GM18867 (cell line): Measurements from ENCODE around the gene C10orf105.

Source experiments
- ATAC-seq: cut with Tn5 transposase; IDR thresholded peaks from one replicate; pipeline ENCODE4 v1.9.1; 2021; ENCODE audit warnings: mild to moderate bottlenecking, moderate library complexity; ENCODE audit not compliant: unreplicated experiment

Gene C10orf105

GRCh38 chr10:71717551-71717951, 2.0 kb downstream of the C10orf105 start:
- no peak for ATAC-seq

GRCh38 chr10:71717056-71717455, 2.5 kb downstream of the C10orf105 start:
- no peak for ATAC-seq

- no peak for ATAC-seq
Observed at GRCh38 chr10:71716426-71716825, 3.2 kb downstream of the C10orf105 start.

- ATAC-seq: no peak
Observed at GRCh38 chr10:71715860-71716259, 3.7 kb downstream of the C10orf105 start.

GRCh38 chr10:71715026-71715425, 4.6 kb downstream of the C10orf105 start:
- no peak for ATAC-seq

GRCh38 chr10:71714592-71714991, 5.0 kb downstream of the C10orf105 start:
- ATAC-seq: no peak

GRCh38 chr10:71714031-71714410, 5.6 kb downstream of the C10orf105 start:
- no peak for ATAC-seq

- ATAC-seq: no peak
Observed at GRCh38 chr10:71713135-71714030, 6.2 kb downstream of the C10orf105 start.

GRCh38 chr10:71712572-71713134, 6.9 kb downstream of the C10orf105 start:
- no peak for ATAC-seq

- ATAC-seq: no peak
Observed at GRCh38 chr10:71712170-71712569, 7.4 kb downstream of the C10orf105 start.

- no peak for ATAC-seq
Observed at GRCh38 chr10:71711052-71711623, 8.4 kb downstream of the C10orf105 start.

- ATAC-seq: no peak
Observed at GRCh38 chr10:71710519-71710918, 9.1 kb downstream of the C10orf105 start.

- no peak for ATAC-seq
Observed at GRCh38 chr10:71708897-71709882, 10.4 kb downstream of the C10orf105 start.

GRCh38 chr10:71708301-71708703, 11.3 kb downstream of the C10orf105 start:
- ATAC-seq: no peak

- ATAC-seq: no peak
Observed at GRCh38 chr10:71707240-71707789, 12.3 kb downstream of the C10orf105 start.

- no peak for ATAC-seq
Observed at GRCh38 chr10:71706216-71707121, 13.1 kb downstream of the C10orf105 start.

- no peak for ATAC-seq
Observed at GRCh38 chr10:71705582-71705981, 14.0 kb downstream of the C10orf105 start.

- no peak for ATAC-seq
Observed at GRCh38 chr10:71704816-71705215, 14.8 kb downstream of the C10orf105 start.

GRCh38 chr10:71703577-71703976, 16.0 kb downstream of the C10orf105 start:
- no peak for ATAC-seq
